ENCODE measurements around the gene CATSPERE. TPM values are rescaled to one million over a fixed set of nuclear protein-coding genes. Genes with fewer than 3 reads are reported as not detected.

CATSPERE gene
- polyA plus RNA-seq, 1 experiment, result 0.20 TPM

DNA sequence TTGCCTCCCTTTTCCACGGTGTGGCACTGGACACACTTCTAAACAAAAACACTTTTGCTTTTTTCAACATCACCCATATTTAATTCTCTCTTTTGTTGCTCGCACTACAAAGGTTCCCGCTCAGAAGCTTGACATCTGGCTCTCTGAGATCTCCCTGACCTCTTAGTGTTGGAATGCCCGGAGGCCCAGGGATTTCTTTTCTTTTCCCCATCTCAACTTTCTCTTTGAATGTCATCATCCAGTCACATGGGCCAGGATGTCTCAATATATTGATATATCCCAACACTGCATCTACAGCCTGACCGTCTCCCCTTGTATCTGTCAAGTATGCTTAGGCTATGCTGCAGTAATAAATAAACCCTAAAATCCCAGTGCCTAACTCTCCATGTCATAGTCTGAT is 137.5 kb downstream of the CATSPERE start:
- no peaks in the 10 kb centered on the region for H3K36me3 ChIP-seq (ENCODE audit: control insufficient read depth, insufficient read depth, low read length)
- TF ChIP-seq CTCF (IDR thresholded peaks at IDR 0.05; ENCODE audit: insufficient read depth, low read depth, low read length), result no peak
- POLR2A ChIA-PET, result no interaction called here
- DNase-seq (ENCODE audit: low read depth), result no peak
- no peak overlapping the region for H3K4me3 ChIP-seq (ENCODE audit: low read depth, low read length)
- H3K27me3 ChIP-seq (ENCODE audit: control insufficient read depth, insufficient read depth, low read length), result no peaks in the 10 kb centered on the region
- CTCF ChIA-PET, result interaction anchor here (1.0 kb wide), 1 partner anchor 198 kb away, joined by 3 read pairs; no protein-coding TSS in a partner anchor

DNA sequence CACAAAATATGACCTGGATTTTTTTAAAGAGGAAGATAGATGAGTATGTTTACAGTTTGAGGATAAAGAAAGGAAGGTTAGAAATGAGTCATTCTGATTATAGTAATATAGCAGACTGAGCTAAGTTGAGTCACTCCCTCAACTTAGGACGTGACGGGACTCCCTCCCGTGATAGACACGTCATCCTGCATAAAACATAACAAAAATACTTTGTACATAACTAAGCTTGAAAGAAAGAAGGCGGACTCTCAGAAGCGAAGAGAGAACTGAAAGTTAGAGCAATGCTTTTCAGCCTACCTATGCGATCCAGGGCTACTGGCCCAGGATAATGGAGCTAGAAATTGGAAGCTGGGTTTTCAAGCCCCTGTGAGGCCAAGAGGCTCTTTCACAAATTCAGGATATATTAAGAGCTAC is 138.9 kb downstream of the CATSPERE start:
- DNase-seq (ENCODE audit: low read depth), result peak; percentile 77
- H3K36me3 ChIP-seq (ENCODE audit: control insufficient read depth, insufficient read depth, low read length), result no peaks in the 10 kb centered on the region
- ChIA-PET CTCF (interaction anchor here (1.2 to 2.0 kb wide), 2 partner anchors 197 to 202 kb away, joined by 7 to 18 read pairs; no protein-coding TSS in a partner anchor), POLR2A (interaction anchor here (0.6 kb wide), 1 partner anchor 162 kb away, joined by 5 read pairs; no protein-coding TSS in a partner anchor)
- H3K4me3 ChIP-seq (ENCODE audit: low read depth, low read length), result peak overlapping the region; percentile 19; the same call in 1 of the 2 replicates
- no peak for TF ChIP-seq CTCF (IDR thresholded peaks at IDR 0.05; ENCODE audit: insufficient read depth, low read depth, low read length)
- H3K27me3 ChIP-seq (ENCODE audit: control insufficient read depth, insufficient read depth, low read length), result no peaks in the 10 kb centered on the region

DNA sequence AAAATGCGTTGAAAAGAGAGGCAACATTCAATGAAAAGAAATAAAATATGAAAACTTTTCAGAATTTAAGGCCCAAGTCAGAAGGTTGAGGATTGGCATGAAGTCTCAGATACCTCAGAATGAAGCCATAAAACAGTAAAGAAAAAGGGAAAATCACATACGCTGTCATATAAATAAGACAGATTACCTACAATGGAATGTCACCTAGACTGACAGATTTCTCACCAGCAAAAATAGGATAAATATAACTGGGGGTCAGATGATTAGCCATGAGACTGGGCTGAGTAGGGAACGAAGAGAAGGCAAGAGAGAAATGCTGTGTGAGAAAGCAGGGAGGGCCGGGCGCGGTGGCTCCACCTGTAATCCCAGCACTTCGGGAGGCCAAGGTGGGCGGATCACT is 140.3 kb downstream of the CATSPERE start:
- no peak for TF ChIP-seq CTCF (IDR thresholded peaks at IDR 0.05; ENCODE audit: insufficient read depth, low read depth, low read length)
- ChIA-PET CTCF (interaction anchor here (1.4 kb wide), 1 partner anchor 195 kb away, joined by 12 read pairs; no protein-coding TSS in a partner anchor), POLR2A (no interaction called here)
- Histone ChIP-seq H3K4me3 (ENCODE audit: low read depth, low read length) (no peak overlapping the region), H3K27me3 (ENCODE audit: control insufficient read depth, insufficient read depth, low read length) (no peaks in the 10 kb centered on the region), H3K36me3 (ENCODE audit: control insufficient read depth, insufficient read depth, low read length) (no peaks in the 10 kb centered on the region)
- no peak for DNase-seq (ENCODE audit: low read depth)

- H3K4me3 ChIP-seq (ENCODE audit: low read depth, low read length), result no peak overlapping the region
- ChIA-PET CTCF (interaction anchor here (0.6 to 3.4 kb wide), 17 partner anchors 8 to 1998 kb away, joined by 3 to 94 read pairs (median 4); partner anchors contain the start of gene COX20), POLR2A (no interaction called here)
- H3K36me3 ChIP-seq (ENCODE audit: control insufficient read depth, insufficient read depth, low read length), result no peaks in the 10 kb centered on the region
- DNase-seq (ENCODE audit: low read depth), result no peak
- TF ChIP-seq CTCF (IDR thresholded peaks at IDR 0.05; ENCODE audit: insufficient read depth, low read depth, low read length), result peak; percentile 61
- H3K27me3 ChIP-seq (ENCODE audit: control insufficient read depth, insufficient read depth, low read length), result no peaks in the 10 kb centered on the region
Measured at GRCh38 chr1:244603498-244603897, 142.4 kb downstream of the CATSPERE start.

- TF ChIP-seq CTCF (IDR thresholded peaks at IDR 0.05; ENCODE audit: insufficient read depth, low read depth, low read length), result no peak
- H3K36me3 ChIP-seq (ENCODE audit: control insufficient read depth, insufficient read depth, low read length), result no peaks in the 10 kb centered on the region
- ChIA-PET POLR2A (no interaction called here), CTCF (interaction anchor here (0.7 to 3.4 kb wide), 5 partner anchors 10 to 196 kb away, joined by 3 to 94 read pairs (median 3); no protein-coding TSS in a partner anchor)
- no peaks in the 10 kb centered on the region for H3K27me3 ChIP-seq (ENCODE audit: control insufficient read depth, insufficient read depth, low read length)
- no peak overlapping the region for H3K4me3 ChIP-seq (ENCODE audit: low read depth, low read length)
- no peak for DNase-seq (ENCODE audit: low read depth)
Measured at GRCh38 chr1:244605835-244606370, 144.8 kb downstream of the CATSPERE start.

Measured in BJ (cell line).